Stimulated activated effector memory CD8-positive, alpha-beta T cell treated with anti-CD3 and anti-CD28 coated beads, Interleukin-12 subunit alpha, Interleukin-12 subunit beta, amount 100 ng/mL, for 72 hours (primary cell): ENCODE data around the gene ZCCHC8.
"Not testable (repeated sequence)": the region's sequence is repeated elsewhere in the genome, so short reads cannot be mapped to it uniquely, and the experiment has no call there.

Experiments used
- ATAC-seq: fragments of 150-1000 bp; cut with Tn5 transposase; 2 replicates; pipeline ENCODE4 v1.10.0; 2021
- DNase-seq, 2 donors: peaks; one replicate each; pipeline ENCODE4 v3.0.0; 2021 to 2022; ENCODE audit warnings: low spot score in 2 of 2
- H3K27ac Mint-ChIP-seq: one replicate; pipeline ENCODE4 v1.8.0; 2022; ENCODE audit warnings: mild to moderate bottlenecking, mixed read lengths
- H3K36me3 Mint-ChIP-seq: one replicate; pipeline ENCODE4 v1.8.0; 2022; ENCODE audit warnings: mild to moderate bottlenecking, mixed read lengths
- H3K4me1 Mint-ChIP-seq: one replicate; pipeline ENCODE4 v1.8.0; 2022; ENCODE audit warnings: mixed read lengths
- H3K4me3 Mint-ChIP-seq: one replicate; pipeline ENCODE4 v1.8.0; 2022; ENCODE audit warnings: mild to moderate bottlenecking, mixed read lengths
- H3K9me3 Mint-ChIP-seq: one replicate; pipeline ENCODE4 v1.8.0; 2022; ENCODE audit warnings: mixed read lengths

ZCCHC8 gene

GRCh38 chr12:122493222-122493621 lies 7.5 kb downstream of the ZCCHC8 start:
- DNase-seq, ATAC-seq, H3K9me3 Mint-ChIP-seq, H3K27ac Mint-ChIP-seq, H3K4me3 Mint-ChIP-seq: not testable (repeated sequence)
- H3K4me1 Mint-ChIP-seq: peaks cover 15% of the 10 kb centered on the region
- peaks cover 98% of the 10 kb centered on the region for H3K36me3 Mint-ChIP-seq

DNA sequence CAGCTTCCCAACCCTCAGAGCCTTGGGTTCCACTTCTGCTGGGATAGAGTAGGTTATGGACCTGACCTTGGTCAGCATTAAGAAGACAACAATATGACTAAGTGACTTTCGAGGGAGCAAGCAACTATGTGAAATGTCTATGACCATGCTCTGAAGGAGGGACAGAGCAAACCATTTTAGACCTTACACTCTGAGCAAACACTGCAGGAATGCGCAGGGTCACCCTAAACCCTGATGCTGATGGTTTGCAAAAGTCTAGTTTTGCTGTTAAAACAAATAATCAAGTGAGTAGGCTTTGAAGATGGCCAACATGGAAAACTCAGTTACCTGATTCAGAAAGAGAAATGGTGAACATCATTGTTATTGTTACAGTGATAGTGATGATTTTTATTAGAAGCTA lies 8.7 kb downstream of the ZCCHC8 start:
- DNase-seq: no peak
- ATAC-seq: no peak
- H3K9me3 Mint-ChIP-seq: no peaks in the 10 kb centered on the region
- no peak overlapping the region for H3K27ac Mint-ChIP-seq
- H3K4me1 Mint-ChIP-seq: peaks cover 18% of the 10 kb centered on the region
- peaks cover 100% of the 10 kb centered on the region for H3K36me3 Mint-ChIP-seq
- H3K4me3 Mint-ChIP-seq: no peak overlapping the region

GRCh38 chr12:122489038-122489437 lies 11.7 kb downstream of the ZCCHC8 start:
- DNase-seq: no peak
- H3K36me3 Mint-ChIP-seq: peaks cover 100% of the 10 kb centered on the region
- no peak overlapping the region for H3K4me3 Mint-ChIP-seq
- no peak for ATAC-seq
- H3K9me3 Mint-ChIP-seq: no peaks in the 10 kb centered on the region
- H3K4me1 Mint-ChIP-seq: peaks cover 11% of the 10 kb centered on the region
- peak overlapping the region; percentile 1 for H3K27ac Mint-ChIP-seq

- H3K36me3 Mint-ChIP-seq: peaks cover 100% of the 10 kb centered on the region
- not testable (repeated sequence) for DNase-seq, ATAC-seq, H3K27ac Mint-ChIP-seq, H3K4me3 Mint-ChIP-seq, H3K9me3 Mint-ChIP-seq
- H3K4me1 Mint-ChIP-seq: peaks cover 11% of the 10 kb centered on the region
Observed at GRCh38 chr12:122487807-122488206, 12.9 kb downstream of the ZCCHC8 start.

DNA sequence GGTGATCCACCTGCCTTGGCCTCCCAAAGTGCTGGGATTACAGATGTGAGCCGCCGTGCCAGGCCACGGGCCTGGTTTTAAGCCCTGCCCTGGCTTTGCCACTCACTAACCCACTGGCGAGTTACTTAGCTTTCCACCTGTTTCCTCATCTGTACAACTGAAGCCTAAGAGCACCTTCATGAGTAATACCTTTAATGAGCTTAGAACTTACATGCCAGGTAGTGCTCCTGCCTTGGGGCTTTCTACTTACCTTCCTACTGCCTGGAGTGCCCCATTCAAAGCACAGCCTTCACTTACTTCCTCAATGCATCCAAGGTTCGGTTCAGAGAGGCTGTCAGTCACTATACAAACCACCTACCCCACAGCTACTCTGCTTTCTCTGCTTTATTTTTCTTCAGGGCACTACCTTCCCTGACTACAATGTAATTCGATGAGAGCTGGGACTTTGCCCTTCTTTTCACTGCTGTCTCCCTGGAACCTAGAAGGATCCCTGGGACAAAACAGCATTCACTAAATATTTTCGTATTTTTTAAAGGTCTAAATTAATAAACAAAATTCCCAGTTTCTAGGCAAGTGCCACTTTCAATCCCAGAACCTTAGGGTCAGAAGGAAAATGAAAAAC lies 13.8 kb downstream of the ZCCHC8 start:
- H3K27ac Mint-ChIP-seq: peak overlapping the region; percentile 63

DNA sequence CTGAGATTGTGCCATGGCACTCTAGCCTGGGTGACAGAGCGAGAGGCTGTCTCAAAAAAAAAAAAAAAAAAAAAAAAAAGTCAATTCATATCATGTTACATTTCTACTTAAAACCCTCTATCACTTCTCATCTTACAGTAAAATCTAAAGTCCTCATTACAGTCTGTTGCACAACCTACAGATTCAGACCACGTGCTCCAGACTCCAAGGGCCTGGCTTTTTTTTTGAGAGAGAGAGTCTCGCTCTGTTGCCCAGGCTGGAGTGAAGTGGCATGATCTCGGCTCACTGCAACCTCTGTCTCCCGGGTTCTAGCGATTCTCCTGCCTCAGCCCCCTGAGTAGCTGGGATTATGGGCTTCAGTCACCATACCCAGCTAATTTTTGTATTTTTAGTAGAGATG lies 14.4 kb downstream of the ZCCHC8 start:
- not testable (repeated sequence) for ATAC-seq, DNase-seq, H3K4me3 Mint-ChIP-seq, H3K9me3 Mint-ChIP-seq
- Mint-ChIP-seq H3K4me1 (peaks cover 11% of the 10 kb centered on the region), H3K36me3 (peaks cover 100% of the 10 kb centered on the region), H3K27ac (peak overlapping the region; percentile 63)

More for the DNA sequence above, 13.8 kb downstream of the ZCCHC8 start:
- Mint-ChIP-seq H3K4me3 (no peak overlapping the region), H3K4me1 (peaks cover 11% of the 10 kb centered on the region), H3K9me3 (no peaks in the 10 kb centered on the region), H3K36me3 (peaks cover 100% of the 10 kb centered on the region)
- DNase-seq (no peak), ATAC-seq (no peak)

- Mint-ChIP-seq H3K4me1 (peaks cover 11% of the 10 kb centered on the region), H3K36me3 (peaks cover 100% of the 10 kb centered on the region)
- H3K27ac Mint-ChIP-seq, ATAC-seq, H3K9me3 Mint-ChIP-seq, DNase-seq, H3K4me3 Mint-ChIP-seq: not testable (repeated sequence)
Observed at GRCh38 chr12:122484385-122484784, 16.3 kb downstream of the ZCCHC8 start.

GRCh38 chr12:122483969-122484368 lies 16.8 kb downstream of the ZCCHC8 start:
- Mint-ChIP-seq H3K4me1 (peaks cover 8% of the 10 kb centered on the region), H3K27ac (no peak overlapping the region), H3K4me3 (no peak overlapping the region), H3K36me3 (peaks cover 100% of the 10 kb centered on the region), H3K9me3 (no peaks in the 10 kb centered on the region)
- DNase-seq: no peak
- ATAC-seq: no peak

DNA sequence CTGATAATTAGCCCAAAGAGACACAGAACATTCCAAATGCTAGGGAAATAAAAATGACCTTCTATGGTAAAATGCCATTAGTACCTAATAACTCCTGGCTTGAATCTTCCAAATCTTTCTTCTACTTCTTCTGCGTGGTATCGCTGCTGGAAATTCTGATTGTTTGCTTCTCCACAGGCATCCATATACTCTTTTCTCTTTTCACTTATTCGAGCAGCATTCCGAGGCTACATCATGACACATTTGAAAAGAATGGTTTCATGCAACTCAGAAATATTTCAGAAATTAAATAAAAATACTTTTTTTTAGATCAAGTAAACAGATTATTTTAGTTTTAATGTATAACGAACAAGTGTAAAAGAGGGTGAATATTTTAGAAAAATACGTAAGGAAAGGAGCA lies 18.9 kb downstream of the ZCCHC8 start:
- DNase-seq (no peak), ATAC-seq (no peak)
- Mint-ChIP-seq H3K4me1 (peaks cover 1% of the 10 kb centered on the region), H3K27ac (no peak overlapping the region), H3K4me3 (no peak overlapping the region), H3K9me3 (no peaks in the 10 kb centered on the region), H3K36me3 (peaks cover 100% of the 10 kb centered on the region)

GRCh38 chr12:122480753-122481152 lies 20.0 kb downstream of the ZCCHC8 start:
- Mint-ChIP-seq H3K4me3 (no peak overlapping the region), H3K4me1 (peaks cover 1% of the 10 kb centered on the region), H3K36me3 (peaks cover 100% of the 10 kb centered on the region), H3K27ac (no peak overlapping the region), H3K9me3 (no peaks in the 10 kb centered on the region)
- ATAC-seq (no peak), DNase-seq (no peak)

DNA sequence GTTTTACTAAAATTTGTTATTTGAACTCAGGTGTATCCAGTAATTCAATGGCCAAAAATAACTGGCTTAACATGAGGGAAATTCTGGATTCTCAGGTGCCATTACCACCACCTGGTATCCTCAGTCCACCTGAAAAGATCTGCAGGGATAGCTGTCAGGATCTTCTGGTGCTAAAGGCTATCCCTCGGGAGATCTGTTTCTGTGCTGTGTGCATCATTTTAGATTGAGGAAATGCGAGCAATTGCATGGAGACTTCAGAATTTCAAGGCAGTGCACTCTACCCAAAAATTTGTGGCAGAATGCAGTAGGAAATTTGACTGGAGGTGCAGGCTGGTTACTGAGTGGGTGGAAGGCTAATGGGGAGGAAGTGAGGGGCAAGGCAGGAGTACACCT lies 26.4 kb downstream of the ZCCHC8 start:
- ATAC-seq (no peak), DNase-seq (no peak)
- peak overlapping the region; percentile 71 for H3K27ac Mint-ChIP-seq
- no peak overlapping the region for H3K4me3 Mint-ChIP-seq
- H3K9me3 Mint-ChIP-seq: no peaks in the 10 kb centered on the region
- H3K4me1 Mint-ChIP-seq: peaks cover 19% of the 10 kb centered on the region
- H3K36me3 Mint-ChIP-seq: peaks cover 71% of the 10 kb centered on the region

DNA sequence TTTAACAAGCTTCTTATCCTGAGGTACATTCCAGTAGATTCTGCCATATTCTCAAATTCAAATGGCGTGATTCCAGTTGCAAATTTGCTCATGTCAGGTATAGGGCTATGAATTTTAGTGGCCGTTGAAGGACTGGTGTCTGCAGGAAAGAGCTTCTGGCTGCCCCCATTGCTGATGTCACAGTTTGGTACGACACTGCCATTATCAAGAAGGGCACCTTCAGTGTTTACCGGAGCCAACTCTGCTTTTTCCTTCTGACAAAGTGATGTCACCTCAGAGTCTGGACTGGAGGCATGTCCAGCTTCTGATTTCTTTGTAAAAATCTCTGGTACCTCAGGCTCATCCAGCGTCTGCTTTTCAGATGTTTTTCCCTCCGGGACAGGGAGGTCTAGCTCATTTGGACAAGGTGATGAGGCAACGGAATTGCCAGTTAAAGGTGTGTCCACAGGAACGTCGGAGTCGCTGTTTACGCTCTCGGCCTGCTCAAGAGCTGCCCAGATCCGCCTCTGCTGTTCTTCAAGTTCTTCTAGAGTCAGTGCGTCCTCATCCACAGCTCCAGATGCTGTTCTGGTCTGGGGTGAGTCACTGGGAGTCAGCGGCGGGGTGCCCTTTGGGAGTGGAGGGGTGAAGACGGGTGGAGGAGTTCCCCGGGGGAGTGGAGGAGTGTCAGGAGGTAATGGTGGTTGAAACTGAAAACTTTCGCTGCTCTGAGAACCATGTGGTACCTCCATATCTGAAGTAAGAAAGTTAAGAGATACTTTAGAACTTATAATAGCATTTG lies 27.0 kb downstream of the ZCCHC8 start:
- Mint-ChIP-seq H3K4me1 (peaks cover 19% of the 10 kb centered on the region), H3K36me3 (peaks cover 66% of the 10 kb centered on the region), H3K9me3 (no peaks in the 10 kb centered on the region), H3K4me3 (no peak overlapping the region), H3K27ac (peak overlapping the region; percentile 71)
- DNase-seq (no peak), ATAC-seq (peak; percentile 74)

DNA sequence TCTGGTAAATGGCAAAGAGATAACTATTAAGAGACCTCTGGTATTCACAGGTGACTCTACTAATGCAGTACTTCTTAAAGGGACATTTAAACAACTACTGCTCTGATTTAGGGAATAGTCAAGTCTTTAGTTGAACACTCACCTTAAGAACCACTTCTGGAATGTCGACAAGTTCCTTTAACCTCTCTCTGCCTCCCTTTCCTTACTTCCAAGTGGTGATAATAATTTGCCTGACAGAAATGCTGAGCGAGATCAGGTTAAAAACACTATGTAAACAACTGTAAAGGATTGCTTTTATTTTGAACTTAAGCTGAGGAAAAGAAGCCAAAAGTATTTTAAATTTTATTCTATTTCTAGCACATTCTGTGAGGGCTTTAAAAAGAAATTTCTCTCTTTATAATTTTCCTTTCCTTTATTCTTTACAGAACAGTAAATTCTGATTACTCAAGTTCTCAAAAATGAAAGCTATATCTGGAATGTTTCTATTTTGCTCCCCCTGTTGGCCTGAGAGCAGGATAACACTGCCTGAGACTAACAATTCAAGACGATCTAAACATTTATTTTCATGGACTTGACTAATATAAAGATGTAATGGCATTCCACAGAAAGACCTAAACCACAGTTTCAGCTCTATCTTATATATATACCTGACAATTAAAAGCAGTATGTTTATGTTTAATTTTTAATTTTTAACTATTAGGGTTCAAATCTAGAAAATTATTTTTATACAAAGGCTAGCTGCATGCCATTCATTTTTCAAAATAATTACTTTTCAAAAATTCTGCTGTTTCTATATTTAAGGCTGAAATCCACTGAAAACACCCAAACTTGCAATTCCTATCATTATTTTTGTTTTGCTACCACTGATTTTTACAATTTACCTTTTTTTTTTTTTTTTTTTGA lies 29.2 kb downstream of the ZCCHC8 start:
- DNase-seq (no peak), ATAC-seq (peak; percentile 60)
- Mint-ChIP-seq H3K4me3 (no peak overlapping the region), H3K36me3 (peaks cover 44% of the 10 kb centered on the region), H3K4me1 (peaks cover 19% of the 10 kb centered on the region), H3K27ac (no peak overlapping the region), H3K9me3 (no peaks in the 10 kb centered on the region)

DNA sequence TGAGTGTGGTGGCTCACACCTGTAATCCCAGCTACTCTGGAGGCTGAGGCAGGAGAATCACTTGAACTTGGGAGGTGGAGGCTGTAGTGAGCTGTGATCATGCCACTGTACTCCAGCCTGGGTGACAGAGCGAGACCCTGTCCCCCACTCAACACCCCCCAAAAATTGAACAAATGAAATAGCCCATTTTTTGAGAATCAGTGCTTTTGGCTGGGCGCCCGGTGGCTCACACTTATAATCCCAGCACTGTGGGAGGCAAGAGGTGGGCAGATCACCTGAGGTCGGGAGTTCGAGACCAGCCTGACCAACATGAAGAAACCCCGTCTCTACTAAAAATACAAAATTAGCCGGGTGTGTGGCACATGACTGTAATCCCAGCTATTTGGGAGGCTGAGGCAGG lies 30.2 kb downstream of the ZCCHC8 start:
- H3K36me3 Mint-ChIP-seq: peaks cover 34% of the 10 kb centered on the region
- not testable (repeated sequence) for H3K4me3 Mint-ChIP-seq, H3K9me3 Mint-ChIP-seq, ATAC-seq, DNase-seq, H3K27ac Mint-ChIP-seq
- peaks cover 15% of the 10 kb centered on the region for H3K4me1 Mint-ChIP-seq

- not testable (repeated sequence) for H3K27ac Mint-ChIP-seq, H3K9me3 Mint-ChIP-seq, H3K4me3 Mint-ChIP-seq, DNase-seq, ATAC-seq
- Mint-ChIP-seq H3K36me3 (peaks cover 27% of the 10 kb centered on the region), H3K4me1 (peaks cover 11% of the 10 kb centered on the region)
Observed at GRCh38 chr12:122469856-122470255, 30.9 kb downstream of the ZCCHC8 start.
